Neutrophil (primary cell): ENCODE results near the gene MIS12.

Experiments
- H3K27ac ChIP-seq: fragments of 200-600 bp; sonication (generic); 2 replicates; pipeline ENCODE4 v1.5.1; 2016; ENCODE audit warnings: mild to moderate bottlenecking, moderate library complexity
- H3K27me3 ChIP-seq: fragments of 200-600 bp; sonication (generic); 2 replicates; pipeline ENCODE4 v1.6.0; 2016; ENCODE audit warnings: mild to moderate bottlenecking
- H3K36me3 ChIP-seq: fragments of 200-600 bp; sonication (generic); 2 replicates; pipeline ENCODE4 v1.5.1; 2017
- H3K4me1 ChIP-seq, 2 experiments: fragments of 200-600 bp in 1 of 2; sonication (generic) in 1 of 2; 1 replicate in 1 of 2; 2 replicates in 1 of 2; pipeline versions ENCODE4 v1.5.1 to v1.6.1; 2013 to 2016; ENCODE audit warnings: low read depth in 1 of 2, low read length in 1 of 2, mild to moderate bottlenecking in 1 of 2, moderate library complexity in 1 of 2; ENCODE audit not compliant: control insufficient read depth in 1 of 2, insufficient read depth in 1 of 2
- H3K4me3 ChIP-seq, 2 experiments: fragments of 200-600 bp in 1 of 2; sonication (generic) in 1 of 2; 1 replicate in 1 of 2; 2 replicates in 1 of 2; pipeline ENCODE4 v1.5.1; 2013 to 2016; ENCODE audit warnings: low read depth in 1 of 2, low read length in 1 of 2, mild to moderate bottlenecking in 1 of 2, moderate library complexity in 1 of 2
- H3K9me3 ChIP-seq: fragments of 200-600 bp; sonication (generic); 2 replicates; pipeline ENCODE4 v1.5.1; 2016
- CTCF ChIP-seq: fragments of 200-600 bp; sonication (generic); IDR thresholded peaks from 2 replicates; pipeline ENCODE4 v1.5.1; 2016; ENCODE audit warnings: antibody characterized with exemption

The MIS12 gene

GRCh38 chr17:5509482-5509881, 23.1 kb downstream of the MIS12 start:
- TF ChIP-seq CTCF: no peak
- Histone ChIP-seq H3K27ac (no peak overlapping the region), H3K27me3 (no peaks in the 10 kb centered on the region), H3K4me1 (peaks cover 0 to 6% of the 10 kb centered on the region in 2 experiments), H3K36me3 (peaks cover 35% of the 10 kb centered on the region), H3K9me3 (no peaks in the 10 kb centered on the region), H3K4me3 (no peak overlapping the region)

- no peaks in the 10 kb centered on the region for H3K27me3 ChIP-seq
- no peak overlapping the region for H3K4me3 ChIP-seq
- TF ChIP-seq CTCF: no peak
- H3K9me3 ChIP-seq: no peaks in the 10 kb centered on the region
- no peak overlapping the region for H3K27ac ChIP-seq
- peaks cover 35% of the 10 kb centered on the region for H3K36me3 ChIP-seq
- peaks cover 0 to 6% of the 10 kb centered on the region in 2 experiments for H3K4me1 ChIP-seq
Observed at GRCh38 chr17:5510771-5511170, 24.4 kb downstream of the MIS12 start.

- Histone ChIP-seq H3K27me3 (no peaks in the 10 kb centered on the region), H3K36me3 (peaks cover 41% of the 10 kb centered on the region), H3K27ac (no peak overlapping the region), H3K4me3 (no peak overlapping the region), H3K4me1 (peaks cover 0 to 6% of the 10 kb centered on the region in 2 experiments), H3K9me3 (no peaks in the 10 kb centered on the region)
- TF ChIP-seq CTCF: no peak
Observed at GRCh38 chr17:5511401-5512225, 25.2 kb downstream of the MIS12 start.

GRCh38 chr17:5513628-5514027, 27.3 kb downstream of the MIS12 start:
- no peak for TF ChIP-seq CTCF
- no peak overlapping the region for H3K4me3 ChIP-seq
- H3K27ac ChIP-seq: no peak overlapping the region
- H3K27me3 ChIP-seq: no peaks in the 10 kb centered on the region
- no peaks in the 10 kb centered on the region for H3K9me3 ChIP-seq
- H3K4me1 ChIP-seq: peaks cover 0 to 6% of the 10 kb centered on the region in 2 experiments
- H3K36me3 ChIP-seq: peaks cover 57% of the 10 kb centered on the region

- Histone ChIP-seq H3K36me3 (peaks cover 59% of the 10 kb centered on the region), H3K9me3 (no peaks in the 10 kb centered on the region), H3K27ac (no peak overlapping the region), H3K4me3 (no peak overlapping the region), H3K4me1 (peaks cover 0 to 6% of the 10 kb centered on the region in 2 experiments), H3K27me3 (no peaks in the 10 kb centered on the region)
- TF ChIP-seq CTCF: no peak
Observed at GRCh38 chr17:5514976-5515375, 28.6 kb downstream of the MIS12 start.
